GM18520 (cell line): ENCODE measurements around the gene ZNHIT2.
"Not testable (repeated sequence)": the region's sequence is repeated elsewhere in the genome, so short reads cannot be mapped to it uniquely, and the experiment has no call there.

ENCODE experiments used
- ATAC-seq: cut with Tn5 transposase; IDR thresholded peaks from one replicate; pipeline ENCODE4 v1.9.1; 2021; ENCODE audit not compliant: unreplicated experiment

Gene ZNHIT2

GRCh38 chr11:65117206-65118096 is at the start of gene ZNHIT2:
Gene ZNHIT2 (minus strand): TSS chr11:65117701. CDS start chr11:65117653, 48 bp downstream.
- peak; percentile 42 for ATAC-seq

GRCh38 chr11:65166893-65167292 is 49.4 kb upstream of the ZNHIT2 start:
- ATAC-seq: no peak

- ATAC-seq: no peak
Observed at GRCh38 chr11:65165410-65166317, 48.2 kb upstream of the ZNHIT2 start.

GRCh38 chr11:65163684-65164083 is 46.2 kb upstream of the ZNHIT2 start:
- ATAC-seq: no peak

GRCh38 chr11:65160643-65161042 is 43.1 kb upstream of the ZNHIT2 start:
- ATAC-seq: no peak

- peak; percentile 90 for ATAC-seq
Observed at GRCh38 chr11:65159012-65159411, 41.5 kb upstream of the ZNHIT2 start.

GRCh38 chr11:65157336-65157735 is 39.8 kb upstream of the ZNHIT2 start:
- ATAC-seq: no peak

GRCh38 chr11:65156926-65157325 is 39.4 kb upstream of the ZNHIT2 start:
- ATAC-seq: no peak

GRCh38 chr11:65156256-65156655 is 38.8 kb upstream of the ZNHIT2 start:
- no peak for ATAC-seq

GRCh38 chr11:65152122-65152521 is 34.6 kb upstream of the ZNHIT2 start:
- ATAC-seq: no peak

GRCh38 chr11:65151331-65151899 is 33.9 kb upstream of the ZNHIT2 start:
- no peak for ATAC-seq

- ATAC-seq: no peak
Observed at GRCh38 chr11:65150509-65151299, 33.2 kb upstream of the ZNHIT2 start.

- not testable (repeated sequence) for ATAC-seq
Observed at GRCh38 chr11:65150131-65150508, 32.6 kb upstream of the ZNHIT2 start.

- ATAC-seq: no peak
Observed at GRCh38 chr11:65148657-65149056, 31.2 kb upstream of the ZNHIT2 start.

GRCh38 chr11:65147352-65148075 is 30.0 kb upstream of the ZNHIT2 start:
- ATAC-seq: no peak

GRCh38 chr11:65141896-65142494 is 24.5 kb upstream of the ZNHIT2 start:
- no peak for ATAC-seq

- no peak for ATAC-seq
Observed at GRCh38 chr11:65136515-65137096, 19.1 kb upstream of the ZNHIT2 start.

- ATAC-seq: no peak
Observed at GRCh38 chr11:65135633-65136145, 18.2 kb upstream of the ZNHIT2 start.
